ENCODE data around the gene JARID2. TPM values are rescaled to one million over a fixed set of nuclear protein-coding genes. Genes with fewer than 3 reads are reported as not detected.

Gene JARID2
- total RNA-seq, 4 donors from 2014 or later = 12.1 to 33.8 (median 17.0) TPM

- Histone ChIP-seq H3K36me3 (no peaks in the 10 kb centered on the region), H3K27me3 (no peaks in the 10 kb centered on the region), H3K4me3 (no peak overlapping the region), H3K4me1 (no peaks in the 10 kb centered on the region), H3K9me3 (no peaks in the 10 kb centered on the region), H3K27ac (no peak overlapping the region)
- TF ChIP-seq, protein P1, sequence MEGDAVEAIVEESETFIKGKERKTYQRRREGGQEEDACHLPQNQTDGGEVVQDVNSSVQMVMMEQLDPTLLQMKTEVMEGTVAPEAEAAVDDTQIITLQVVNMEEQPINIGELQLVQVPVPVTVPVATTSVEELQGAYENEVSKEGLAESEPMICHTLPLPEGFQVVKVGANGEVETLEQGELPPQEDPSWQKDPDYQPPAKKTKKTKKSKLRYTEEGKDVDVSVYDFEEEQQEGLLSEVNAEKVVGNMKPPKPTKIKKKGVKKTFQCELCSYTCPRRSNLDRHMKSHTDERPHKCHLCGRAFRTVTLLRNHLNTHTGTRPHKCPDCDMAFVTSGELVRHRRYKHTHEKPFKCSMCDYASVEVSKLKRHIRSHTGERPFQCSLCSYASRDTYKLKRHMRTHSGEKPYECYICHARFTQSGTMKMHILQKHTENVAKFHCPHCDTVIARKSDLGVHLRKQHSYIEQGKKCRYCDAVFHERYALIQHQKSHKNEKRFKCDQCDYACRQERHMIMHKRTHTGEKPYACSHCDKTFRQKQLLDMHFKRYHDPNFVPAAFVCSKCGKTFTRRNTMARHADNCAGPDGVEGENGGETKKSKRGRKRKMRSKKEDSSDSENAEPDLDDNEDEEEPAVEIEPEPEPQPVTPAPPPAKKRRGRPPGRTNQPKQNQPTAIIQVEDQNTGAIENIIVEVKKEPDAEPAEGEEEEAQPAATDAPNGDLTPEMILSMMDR (IDR thresholded peaks at IDR 0.05) = no peak
- TF ChIP-seq POLR2A (IDR thresholded peaks at IDR 0.05) = no peak
- DNase-seq = no peak
These were observed 31.9 kb upstream of the JARID2 start for GRCh38 chr6:15213838-15214400.

DNA sequence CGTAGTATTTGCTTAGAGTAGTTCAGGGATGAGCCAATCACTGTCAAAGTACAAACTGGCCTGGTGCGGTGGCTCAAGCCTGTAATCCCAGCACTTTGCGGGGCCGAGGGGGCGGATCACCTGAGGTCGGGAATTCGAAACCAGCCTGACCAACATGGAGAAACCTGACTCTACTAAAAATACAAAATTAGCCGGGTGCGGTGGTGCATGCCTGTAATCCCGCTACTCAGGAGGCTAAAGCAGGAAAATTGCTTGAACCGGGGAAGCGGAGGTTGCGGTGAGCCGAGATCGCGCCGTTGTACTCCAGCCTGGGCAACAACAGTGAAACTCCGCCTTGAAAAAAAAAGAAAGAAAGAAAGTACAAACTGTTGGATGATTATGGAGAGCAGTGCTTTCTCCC, 27.5 kb upstream of the JARID2 start:
- H3K27ac ChIP-seq = no peak overlapping the region
- H3K27me3 ChIP-seq = no peaks in the 10 kb centered on the region
- TF ChIP-seq POLR2A (IDR thresholded peaks at IDR 0.05) = no peak
- TF ChIP-seq, protein P1 (IDR thresholded peaks at IDR 0.05) = no peak

GRCh38 chr6:15220062-15220461, 25.8 kb upstream of the JARID2 start:
- Histone ChIP-seq H3K27me3 (no peaks in the 10 kb centered on the region), H3K9me3 (no peaks in the 10 kb centered on the region), H3K36me3 (no peaks in the 10 kb centered on the region), H3K27ac (no peak overlapping the region), H3K4me1 (no peaks in the 10 kb centered on the region), H3K4me3 (no peak overlapping the region)
- no peak for DNase-seq
- TF ChIP-seq POLR2A (IDR thresholded peaks at IDR 0.05) = no peak
- TF ChIP-seq, protein P1 (IDR thresholded peaks at IDR 0.05) = no peak

More for the DNA sequence above, 27.5 kb upstream of the JARID2 start:
- no peaks in the 10 kb centered on the region for H3K36me3 ChIP-seq
- no peaks in the 10 kb centered on the region for H3K9me3 ChIP-seq
- H3K4me3 ChIP-seq = no peak overlapping the region
- no peak for DNase-seq
- H3K4me1 ChIP-seq = no peaks in the 10 kb centered on the region

DNA sequence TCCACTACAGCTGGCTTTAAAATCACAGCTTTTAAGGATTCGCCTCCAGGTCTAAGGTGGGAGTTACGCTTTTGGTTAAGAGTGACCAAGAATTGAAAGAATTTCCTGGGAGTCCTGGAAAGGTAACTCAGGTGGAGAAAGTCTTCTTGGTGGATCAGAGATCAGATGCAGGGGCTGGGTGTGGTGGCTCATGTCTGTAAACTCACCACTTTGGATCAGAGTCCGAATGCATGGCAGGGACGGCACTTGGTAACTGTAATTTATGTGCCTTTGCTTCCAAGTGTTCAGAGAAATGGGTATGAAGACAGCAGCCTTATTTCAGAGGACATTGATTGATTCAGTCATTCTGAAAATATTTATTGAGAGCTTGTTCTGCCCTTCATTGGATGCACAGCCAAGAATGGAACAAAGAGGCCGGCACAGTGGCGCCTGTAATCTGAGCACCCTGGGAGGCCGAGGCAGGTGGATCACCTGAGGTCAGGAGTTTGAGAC, 18.0 kb upstream of the JARID2 start:
- H3K4me3 ChIP-seq = no peak overlapping the region
- H3K27ac ChIP-seq = no peak overlapping the region
- H3K4me1 ChIP-seq = no peaks in the 10 kb centered on the region
- no peaks in the 10 kb centered on the region for H3K9me3 ChIP-seq
- no peaks in the 10 kb centered on the region for H3K36me3 ChIP-seq
- no peak for TF ChIP-seq POLR2A (IDR thresholded peaks at IDR 0.05)
- TF ChIP-seq, protein P1 (IDR thresholded peaks at IDR 0.05) = no peak
- DNase-seq = peak in 1 of 3 donors; percentile 51
- H3K27me3 ChIP-seq = no peaks in the 10 kb centered on the region

DNA sequence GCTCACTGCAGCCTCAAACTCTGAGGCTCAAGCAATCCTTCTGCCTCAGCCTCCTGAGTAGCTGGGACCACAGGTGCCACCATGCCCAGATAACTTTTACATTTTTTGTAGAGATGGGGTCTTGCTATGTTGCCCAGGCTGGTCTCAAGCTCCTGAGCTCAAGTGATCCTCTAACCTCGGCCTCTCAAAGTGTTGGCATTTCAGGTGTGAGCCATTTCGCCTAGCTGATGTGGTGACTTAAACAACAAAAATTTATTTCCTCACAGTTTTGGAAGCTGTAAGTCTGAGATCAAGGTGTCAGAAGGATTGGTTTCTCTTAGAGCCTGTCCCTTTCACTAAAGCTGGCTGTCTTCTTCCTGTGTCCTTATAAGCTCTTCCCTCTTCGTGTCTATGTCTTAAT, 15.0 kb upstream of the JARID2 start:
- no peak for DNase-seq
- H3K27ac ChIP-seq = no peak overlapping the region
- no peak overlapping the region for H3K4me3 ChIP-seq
- TF ChIP-seq, protein P1 (IDR thresholded peaks at IDR 0.05) = no peak
- no peak for TF ChIP-seq POLR2A (IDR thresholded peaks at IDR 0.05)
- H3K9me3 ChIP-seq = no peaks in the 10 kb centered on the region
- H3K27me3 ChIP-seq = no peaks in the 10 kb centered on the region
- H3K36me3 ChIP-seq = no peaks in the 10 kb centered on the region
- no peaks in the 10 kb centered on the region for H3K4me1 ChIP-seq

Measured in Peyer's patch (tissue), 4 donors.